K562 (cell line): Measurements from ENCODE around the gene USP4. TPM values are rescaled to one million over a fixed set of nuclear protein-coding genes. Genes with fewer than 3 reads are reported as not detected.

Experiments
- ATAC-seq: fragments of 200-7000 bp; cut with Tn5 transposase; 3 replicates; pipeline ENCODE4 v1.9.1; 2020; ENCODE audit warnings: moderate library complexity
- BruUV-seq: library from RNA; stranded (reverse); fragments of 400-500 nt; replicated peaks from 2 replicates; lab custom pipeline; 2021; lab: Mats Ljungman, UMichigan
- CTCF ChIA-PET: fragments of 300-600 bp; formaldehyde crosslinking; extraction: SDS; loops from one replicate; lab custom pipeline; 2021; ENCODE audit warnings: low intra/inter-chr PET ratio; lab: Yijun Ruan, JAX
- POLR2A ChIA-PET: fragments of 300-600, 350-650 bp; sonication (Branson Sonifier 250); formaldehyde crosslinking; extraction: SDS; loops from one replicate; lab custom pipeline; 2021; ENCODE audit warnings: antibody characterized with exemption, inconsistent platforms; lab: Yijun Ruan, JAX
- DNase-seq, 4 experiments: peaks; one replicate each; pipeline versions ENCODE4 v3.0.0 to v3.0.0-alpha.2; 2011 to 2018; ENCODE audit warnings: low spot score in 3 of 4, mixed read lengths in 3 of 4; ENCODE audit errors: extremely low read depth in 1 of 4
- FAIRE-seq: peaks from 2 replicates; lab custom pipeline; 2011; peaks lifted over from hg19 to GRCh38; lab: Jason Lieb, UNC
- H2AFZ ChIP-seq: 2 replicates; pipeline ENCODE4 v1.6.0; 2011; ENCODE audit warnings: low read depth, low read length, control low read depth, inconsistent platforms
- H3K27ac ChIP-seq: fragments of 200-600 bp; 3 replicates; pipeline ENCODE4 v1.8.0; 2011; ENCODE audit warnings: low read depth, mild to moderate bottlenecking, control low read depth, inconsistent platforms, low read length, moderate library complexity, mixed read lengths; ENCODE audit errors: extremely low read depth
- H3K27me3 ChIP-seq, 2 experiments: fragments of 300-600 bp in 1 of 2; 2 replicates in 1 of 2; 3 replicates in 1 of 2; pipeline versions ENCODE4 v1.6.0 to v1.8.0; 2011; ENCODE audit warnings: inconsistent platforms in 2 of 2, low read length in 2 of 2, mild to moderate bottlenecking in 1 of 2, mixed read lengths in 1 of 2, moderate library complexity in 1 of 2; ENCODE audit not compliant: control insufficient read depth in 2 of 2, insufficient read depth in 2 of 2
- H3K36me3 ChIP-seq: fragments of 300-600 bp; 3 replicates; pipeline ENCODE4 v1.8.0; 2011; ENCODE audit warnings: mild to moderate bottlenecking, low read length, inconsistent platforms; ENCODE audit not compliant: control insufficient read depth, insufficient read depth
- H3K4me1 ChIP-seq, 2 experiments: fragments of 200-600 bp in 1 of 2; replicated peaks in 1 of 2; 2 replicates in 1 of 2; 3 replicates in 1 of 2; pipeline versions ENCODE4 v1.5.1 to v1.8.0; 2011; ENCODE audit warnings: inconsistent platforms in 2 of 2, low read length in 2 of 2, mild to moderate bottlenecking in 1 of 2, mixed read lengths in 1 of 2, moderate library complexity in 1 of 2; ENCODE audit not compliant: control insufficient read depth in 2 of 2, insufficient read depth in 2 of 2
- H3K4me2 ChIP-seq: 2 replicates; pipeline ENCODE4 v1.6.1; 2011; ENCODE audit warnings: low read length, control low read depth, inconsistent platforms, mixed read lengths; ENCODE audit not compliant: insufficient read depth
- H3K4me3 ChIP-seq: fragments of 200-600 bp; sonication (generic), shearing (Covaris generic); 2 replicates; pipeline ENCODE4 v1.5.1; 2016; ENCODE audit warnings: control low read depth, inconsistent platforms
- H3K79me2 ChIP-seq: fragments of 200-600 bp; 3 replicates; pipeline ENCODE4 v1.8.0; 2011; ENCODE audit warnings: low read length, inconsistent platforms; ENCODE audit not compliant: control insufficient read depth, insufficient read depth
- H3K9ac ChIP-seq, 2 experiments: 2 replicates each; pipeline versions ENCODE4 v1.6.0 to v1.6.1; 2011; ENCODE audit warnings: low read depth in 2 of 2, low read length in 2 of 2, control low read depth in 1 of 2, inconsistent platforms in 1 of 2, mild to moderate bottlenecking in 1 of 2, mixed read lengths in 1 of 2; ENCODE audit not compliant: insufficient read depth in 1 of 2
- H3K9me1 ChIP-seq: one replicate; pipeline ENCODE4 v1.6.0; 2011; ENCODE audit warnings: inconsistent platforms, mild to moderate bottlenecking, low read length, moderate library complexity; ENCODE audit not compliant: control insufficient read depth, insufficient read depth
- H3K9me3 ChIP-seq: replicated peaks from 2 replicates; pipeline ENCODE4 v1.5.1; 2011; ENCODE audit warnings: low read depth, low read length, inconsistent platforms; ENCODE audit not compliant: control insufficient read depth, insufficient read depth
- H4K20me1 ChIP-seq: replicated peaks from 2 replicates; pipeline ENCODE4 v1.6.1; 2011; ENCODE audit warnings: low read length, inconsistent platforms, mixed read lengths; ENCODE audit not compliant: control insufficient read depth, insufficient read depth
- BRCA1 ChIP-seq, 2 experiments: fragments of 450-650 bp in 1 of 2; sonication (generic) in 1 of 2; formaldehyde crosslinking in 1 of 2; IDR thresholded peaks; 2 replicates each; pipeline versions ENCODE4 v1.5.0 to v1.6.1; 2017 to 2020; ENCODE audit warnings: mild to moderate bottlenecking in 1 of 2, missing genetic modification reagents in 1 of 2
- BRD9 ChIP-seq: fragments of 450-650 bp; IDR thresholded peaks from 2 replicates; pipeline ENCODE4 v1.6.1; 2018; ENCODE audit warnings: low read depth; ENCODE audit not compliant: partially characterized antibody
- ELF4 ChIP-seq: fragments of 450-650 bp; formaldehyde crosslinking; IDR thresholded peaks from 2 replicates; pipeline ENCODE4 v1.4.0; 2022; ENCODE audit warnings: missing genetic modification characterization
- HDAC1 ChIP-seq, 2 experiments: fragments of 450-650 bp; IDR thresholded peaks; 2 replicates each; pipeline ENCODE4 v1.6.1; 2016 to 2017; ENCODE audit warnings: inconsistent platforms in 1 of 2, mild to moderate bottlenecking in 1 of 2, moderate library complexity in 1 of 2
- JUNB ChIP-seq: fragments of 450-650 bp; formaldehyde crosslinking; conservative IDR thresholded peaks from 2 replicates; pipeline ENCODE4 v1.4.0; 2020; ENCODE audit warnings: mild to moderate bottlenecking
- NELFE ChIP-seq: IDR thresholded peaks from 2 replicates; pipeline ENCODE4 v1.6.1; 2011; ENCODE audit warnings: mild to moderate bottlenecking; ENCODE audit not compliant: insufficient read depth, insufficient read length
- PHB2 ChIP-seq: fragments of 450-650 bp; IDR thresholded peaks from 2 replicates; pipeline ENCODE4 v1.6.1; 2017; ENCODE audit warnings: low read depth
- PHF8 ChIP-seq: fragments of 200-600 bp; sonication (generic); IDR thresholded peaks from 2 replicates; pipeline ENCODE4 v1.6.1; 2012; ENCODE audit warnings: mixed run types, mild to moderate bottlenecking, inconsistent platforms, low read length, moderate library complexity, borderline replicate concordance
- POLR2AphosphoS5 ChIP-seq: IDR thresholded peaks from 2 replicates; pipeline ENCODE4 v1.6.1; 2011; ENCODE audit warnings: mild to moderate bottlenecking, low read depth, low read length, moderate library complexity; ENCODE audit not compliant: control insufficient read depth, insufficient read depth
- STAG1 ChIP-seq: sonication (generic); formaldehyde crosslinking; IDR thresholded peaks from 2 replicates; pipeline ENCODE4 v1.5.0; 2020; ENCODE audit warnings: missing genetic modification reagents, borderline replicate concordance
- ZBTB1 ChIP-seq: sonication (generic); formaldehyde crosslinking; IDR thresholded peaks from 2 replicates; pipeline ENCODE4 v1.8.1; 2023; ENCODE audit warnings: missing genetic modification reagents, low read depth, mild to moderate bottlenecking, borderline replicate concordance
- ZNF239 ChIP-seq: fragments of 250-450 bp; sonication (Bioruptor Pico); IDR thresholded peaks from 2 replicates; pipeline ENCODE4 v1.4.0; 2020; ENCODE audit warnings: mild to moderate bottlenecking
- ZNF436 ChIP-seq: fragments of 250-450, 450-650 bp; sonication (Bioruptor Pico); formaldehyde crosslinking; IDR thresholded peaks from 2 replicates; pipeline ENCODE4 v1.7.0; 2020; ENCODE audit warnings: mild to moderate bottlenecking
- ZNF444 ChIP-seq: fragments of 250-450 bp; sonication (Bioruptor Pico); IDR thresholded peaks from 2 replicates; pipeline ENCODE4 v1.4.0; 2020; ENCODE audit warnings: mild to moderate bottlenecking, moderate library complexity
- ZZZ3 ChIP-seq: fragments of 450-650 bp; IDR thresholded peaks from 2 replicates; pipeline ENCODE4 v1.6.1; 2016; ENCODE audit warnings: antibody characterized with exemption, mild to moderate bottlenecking, moderate library complexity
- WGBS: fragments of 100-300 bp; shearing (Covaris generic); methylation state at CpG from one replicate; pipeline ENCODE4 v1.1.6; 2016; ENCODE audit warnings: low coverage, mixed read lengths; ENCODE audit not compliant: insufficient coverage; ENCODE audit errors: missing lambda C conversion rate; 5-methylcytosine and 5-hydroxymethylcytosine counted together
- in situ Hi-C: fragments of 300-500 bp; cut with MboI; formaldehyde crosslinking; loops from 4 replicates; pipeline ENCODE4 v1.15.0; 2018; ENCODE audit warnings: inconsistent platforms, mixed read lengths
- intact Hi-C: fragments of 100-400 bp; cut with micrococcal nuclease; formaldehyde crosslinking; loops from 2 replicates; pipeline ENCODE4 v1.14.2; 2022
- polyA plus RNA-seq, 8 experiments: library from polyadenylated mRNA; depleted of rRNA in 4 of 8; stranded (reverse) in 5 of 8; unstranded in 3 of 8; fragments of >200 nt; fragmentation: Nextera tagmentation in 2 of 8; fragmentation: Illumina TruSeq in 1 of 8; extraction: Ambion mirVana in 2 of 8; extraction: Trizol in 1 of 8; gene quantifications; 2 replicates each; pipeline versions ENCODE4 v1.2.1 to v1.2.3, GENCODE V29; 2011 to 2014; ENCODE audit warnings: inconsistent platforms in 1 of 8, missing spikeins in 1 of 8
- total RNA-seq, 7 experiments: library from RNA; depleted of rRNA in 6 of 7; stranded (reverse); fragments of >200 nt in 6 of 7; fragmentation: Illumina TruSeq in 2 of 7; extraction: Trizol in 2 of 7; gene quantifications; 2 replicates each; pipeline versions ENCODE4 v1.2.1 to v1.2.3, GENCODE V29; 2011 to 2021; ENCODE audit warnings: low replicate concordance in 1 of 7
- TF ChIP-seq, protein P1 (sequence below): fragments of 250-450 bp; sonication (Bioruptor Pico); IDR thresholded peaks from 2 replicates; pipeline ENCODE4 v1.8.0; 2021; ENCODE audit warnings: moderate library complexity, mild to moderate bottlenecking, inconsistent platforms
- TF ChIP-seq, protein P2 (sequence below): fragments of 250-450 bp; sonication (Bioruptor Pico); IDR thresholded peaks from 2 replicates; pipeline ENCODE4 v1.4.0; 2020

Gene USP4
- total and polyA plus RNA-seq, 9 of the 15 experiments (the other 6 are each of a cell fraction or from before 2014, with no cell fraction given), result 11.8 to 40.4 (median 22.9) TPM

DNA sequence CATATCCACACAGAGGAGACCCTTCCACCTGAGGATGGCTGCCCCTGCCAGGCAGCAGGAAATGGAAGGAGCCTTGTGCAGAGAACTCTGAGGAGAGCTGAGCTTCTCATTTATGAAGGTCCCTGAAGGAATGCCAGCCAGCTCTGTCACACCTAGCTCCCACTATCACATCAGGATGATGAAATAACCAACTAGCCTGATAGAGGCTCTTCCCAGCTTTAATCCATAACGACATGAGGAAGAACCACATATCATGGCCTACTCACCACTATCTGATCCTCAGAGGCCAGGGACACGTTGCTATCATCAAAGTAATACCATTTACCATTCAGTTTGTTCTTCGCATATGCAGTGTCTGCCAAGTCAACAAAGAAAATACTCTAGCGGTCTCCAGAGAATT, 61.3 kb downstream of the USP4 start:
- Histone ChIP-seq H3K27ac (no peak overlapping the region), H3K4me1 (no peaks in the 10 kb centered on the region; a peak in 3 of 5 replicates), H3K9ac (no peak overlapping the region), H4K20me1 (no peaks in the 10 kb centered on the region), H3K4me3 (no peak overlapping the region), H3K9me3 (no peaks in the 10 kb centered on the region), H3K9me1 (no peaks in the 10 kb centered on the region), H2AFZ (no peak overlapping the region), H3K27me3 (no peaks in the 10 kb centered on the region), H3K4me2 (no peak overlapping the region), H3K36me3 (peaks cover 45% of the 10 kb centered on the region), H3K79me2 (no peaks in the 10 kb centered on the region)
- TF ChIP-seq ZBTB1 (CRISPR knock-in tag) (no peak), BRCA1 (IDR thresholded peaks at IDR 0.05) (no peak), BRCA1 (CRISPR knock-in tag; IDR thresholded peaks at IDR 0.05) (no peak), NELFE (no peak)
- ATAC-seq, result no peak
- CTCF ChIA-PET, result no interaction called here
- intact Hi-C loops (loop anchor here (5.0 kb wide), 1 partner anchor 106 kb away; the partner anchor contains the start of gene KLHDC8B), in situ Hi-C loops (no loop called here)
- DNase-seq, result no peak
- WGBS, result 58% methylated on average over 4 of the region's 4 CpGs
- no peak for FAIRE-seq
- no TSS peak for BruUV-seq
- POLR2A ChIA-PET, result interaction anchor here (0.7 to 1.4 kb wide), 4 partner anchors 30 to 95 kb away, joined by 3 to 9 read pairs (median 3); no protein-coding TSS in a partner anchor

DNA sequence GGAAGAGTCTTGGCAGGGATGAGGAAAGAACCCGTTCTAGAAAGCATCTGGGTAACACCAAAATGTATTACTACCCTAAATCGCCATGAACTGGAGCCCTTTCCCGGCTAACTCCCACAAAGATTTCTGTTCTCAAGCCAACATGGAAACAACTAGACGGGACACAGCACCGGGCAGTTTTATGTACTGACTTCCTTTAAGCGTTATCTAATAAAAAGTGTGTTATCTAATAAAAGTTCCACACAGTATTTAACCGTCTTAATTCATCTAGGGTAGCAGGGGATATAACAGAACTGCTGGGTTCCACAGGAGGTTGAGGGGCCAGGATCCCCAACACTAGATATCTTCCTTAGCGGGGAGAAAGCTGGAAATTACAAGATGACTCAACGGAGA, 62.5 kb downstream of the USP4 start:
- intact Hi-C loops, result loop anchor here (5.0 kb wide), 1 partner anchor 105 kb away; the partner anchor contains the start of gene KLHDC8B
- no peak overlapping the region for H3K27ac ChIP-seq
- TF ChIP-seq, protein P1, sequence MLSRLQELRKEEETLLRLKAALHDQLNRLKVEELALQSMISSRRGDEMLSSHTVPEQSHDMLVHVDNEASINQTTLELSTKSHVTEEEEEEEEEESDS (CRISPR knock-in tag), result no peak
- TF ChIP-seq, protein P2, sequence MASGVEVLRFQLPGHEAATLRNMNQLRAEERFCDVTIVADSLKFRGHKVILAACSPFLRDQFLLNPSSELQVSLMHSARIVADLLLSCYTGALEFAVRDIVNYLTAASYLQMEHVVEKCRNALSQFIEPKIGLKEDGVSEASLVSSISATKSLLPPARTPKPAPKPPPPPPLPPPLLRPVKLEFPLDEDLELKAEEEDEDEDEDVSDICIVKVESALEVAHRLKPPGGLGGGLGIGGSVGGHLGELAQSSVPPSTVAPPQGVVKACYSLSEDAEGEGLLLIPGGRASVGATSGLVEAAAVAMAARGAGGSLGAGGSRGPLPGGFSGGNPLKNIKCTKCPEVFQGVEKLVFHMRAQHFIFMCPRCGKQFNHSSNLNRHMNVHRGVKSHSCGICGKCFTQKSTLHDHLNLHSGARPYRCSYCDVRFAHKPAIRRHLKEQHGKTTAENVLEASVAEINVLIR, result no peak
- no peak for TF ChIP-seq BRD9
- TF ChIP-seq ZNF444, result no peak
- TF ChIP-seq HDAC1 (IDR thresholded peaks at IDR 0.05), result no peak
- TF ChIP-seq JUNB (CRISPR knock-in tag), result no peak
- TF ChIP-seq ZZZ3, result no peak
- no peak for TF ChIP-seq ELF4 (CRISPR knock-in tag)
- TF ChIP-seq POLR2AphosphoS5, result no peak
- TF ChIP-seq STAG1 (CRISPR knock-in tag), result no peak
- no peak for TF ChIP-seq ZNF436 (CRISPR knock-in tag)
- no peak for TF ChIP-seq PHF8
- TF ChIP-seq ZNF239, result no peak
- no peak for TF ChIP-seq PHB2

More for the DNA sequence above, 62.5 kb downstream of the USP4 start:
- WGBS, result 92% methylated on average over 9 of the region's 9 CpGs
- Histone ChIP-seq H3K36me3 (peaks cover 42% of the 10 kb centered on the region), H3K4me3 (no peak overlapping the region), H3K4me2 (no peak overlapping the region), H3K9me1 (no peaks in the 10 kb centered on the region), H3K79me2 (no peaks in the 10 kb centered on the region), H3K9me3 (no peaks in the 10 kb centered on the region), H2AFZ (no peak overlapping the region), H3K27me3 (no peaks in the 10 kb centered on the region), H3K4me1 (no peaks in the 10 kb centered on the region; a peak in 3 of 5 replicates), H3K9ac (no peak overlapping the region), H4K20me1 (no peaks in the 10 kb centered on the region)
- in situ Hi-C loops, result no loop called here
- ATAC-seq (no peak), FAIRE-seq (no peak), DNase-seq (no peak)
- BruUV-seq, result no TSS peak
- CTCF ChIA-PET, result no interaction called here
- POLR2A ChIA-PET, result interaction anchor here (0.7 kb wide), 1 partner anchor 248 kb away, joined by 4 read pairs; no protein-coding TSS in a partner anchor
